Ovary (tissue), 9 donors: Measurements from ENCODE around the gene KIF16B. TPM values are rescaled to one million over a fixed set of nuclear protein-coding genes. Genes with fewer than 3 reads are reported as not detected.

Experiments
- DNase-seq, 5 donors: peaks; one replicate each; pipeline ENCODE4 v3.0.0-alpha.2; 2019 to 2020
- H3K27ac ChIP-seq, 2 donors: fragments of 200-600 bp; one replicate each; pipeline versions ENCODE4 v1.5.1 to v1.8.0; 2019 to 2022
- H3K27me3 ChIP-seq: fragments of 200-600 bp; one replicate; pipeline ENCODE4 v1.8.0; 2022
- H3K36me3 ChIP-seq: fragments of 200-600 bp; sonication (generic); one replicate; pipeline ENCODE4 v1.5.1; 2019
- H3K4me1 ChIP-seq: one replicate; pipeline ENCODE4 v1.8.1; 2013; ENCODE audit warnings: mild to moderate bottlenecking, moderate library complexity; ENCODE audit not compliant: insufficient read depth
- H3K4me3 ChIP-seq: fragments of 200-600 bp; sonication (generic); one replicate; pipeline ENCODE4 v1.5.1; 2017
- H3K9me3 ChIP-seq, 2 donors: fragments of 200-600 bp in 1 of 2; sonication (generic) in 1 of 2; one replicate each; pipeline versions ENCODE4 v1.5.1 to v1.8.1; 2013 to 2019; ENCODE audit warnings: mild to moderate bottlenecking in 1 of 2, moderate library complexity in 1 of 2
- EP300 ChIP-seq: sonication (generic); formaldehyde crosslinking; IDR thresholded peaks from one replicate; pipeline ENCODE4 v1.6.1; 2017; ENCODE audit warnings: antibody characterized with exemption
- POLR2A ChIP-seq: fragments of 450-650 bp; IDR thresholded peaks from one replicate; pipeline ENCODE4 v1.6.1; 2017; ENCODE audit warnings: antibody characterized with exemption, mild to moderate bottlenecking, moderate library complexity
- WGBS, 3 donors: extraction: QIAGEN DNeasy Blood & Tissue Kit in 1 of 3; methylation state at CpG; one replicate each; pipeline versions ENCODE4 v1.1.5 to v1.1.7; 2013 to 2017; 5-methylcytosine and 5-hydroxymethylcytosine counted together
- intact Hi-C, 4 donors: fragments of 100-400 bp; cut with DNase I; formaldehyde crosslinking; loops; one replicate each; pipeline versions ENCODE4 v1.11.0 to v1.15.1; 2022 to 2023
- polyA plus RNA-seq, 2 donors: library from polyadenylated mRNA; stranded (reverse); fragments of 200-250 nt in 1 of 2; fragments of 350-450 nt in 1 of 2; fragmentation: Illumina TruSeq in 1 of 2; extraction: RNeasy Lipid Tissue Mini Kit (QIAGEN cat#74804) in 1 of 2; gene quantifications; one replicate each; pipeline ENCODE4 v1.2.3, GENCODE V29; 2013 to 2014
- total RNA-seq, 7 donors: library from RNA; depleted of rRNA in 2 of 7; stranded (reverse); fragments of >200 nt in 2 of 7; fragmentation: NEBNext Ultra II Directional in 3 of 7; extraction: Animal tissue kit (Norgen Biotek cat#: 25700) in 3 of 7; gene quantifications; one replicate each; pipeline versions ENCODE4 v1.1.0 to v1.2.4, GENCODE V29; 2016 to 2023
- TF ChIP-seq, protein P1 (sequence below), 3 donors: fragments of 450-650 bp in 2 of 3; fragments of 200-600 bp in 1 of 3; IDR thresholded peaks; one replicate each; pipeline versions ENCODE4 v1.5.1 to v1.8.0; 2016 to 2022; ENCODE audit warnings: antibody characterized with exemption in 3 of 3, mild to moderate bottlenecking in 1 of 3
- donor health status: DM: no; HTN: no; CAD: no; lungs with moderate emphysema.
- donor health status: DM: no; HTN: no; CAD: no.
- donor health status: Bipolar disorder and iron deficiency.
- donor health status: DM: yes; HTN: yes; CAD: no.
- donor health status: DM: no; HTN: no; CAD: no.
- donor health status: DM: yes; HTN: yes; CAD: no.

Gene KIF16B
- total and polyA plus RNA-seq, 9 donors, result 10.9 to 28.1 (median 20.2) TPM

DNA sequence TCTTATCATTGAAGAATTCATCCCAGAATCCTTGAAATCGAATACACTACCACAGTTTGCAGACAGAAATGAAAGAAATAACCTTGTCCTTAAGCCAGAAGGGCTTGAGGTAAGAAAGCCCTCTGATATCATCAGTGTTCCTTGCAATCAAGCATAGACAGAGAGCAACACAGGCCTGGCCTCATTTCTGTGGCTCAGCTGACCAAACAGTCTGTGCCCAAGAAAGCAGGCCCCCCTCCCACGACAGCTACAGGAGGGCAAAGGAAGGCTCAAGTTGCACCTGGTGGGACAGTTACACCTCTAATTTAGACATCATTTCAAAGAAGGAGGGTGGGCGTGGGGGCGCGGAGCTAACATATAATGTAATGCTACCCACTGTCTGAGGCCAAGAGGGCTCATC, 21.6 kb downstream of the KIF16B start:
- H3K4me1 ChIP-seq, result peaks cover 10% of the 10 kb centered on the region
- WGBS, 3 donors, result 66 to 83% (median 70%) methylated on average over 5 of the region's 5 CpGs
- H3K27ac ChIP-seq, result no peak overlapping the region
- no peaks in the 10 kb centered on the region for H3K9me3 ChIP-seq
- no peak overlapping the region for H3K4me3 ChIP-seq
- intact Hi-C loops, result no loop called here
- TF ChIP-seq, protein P1, sequence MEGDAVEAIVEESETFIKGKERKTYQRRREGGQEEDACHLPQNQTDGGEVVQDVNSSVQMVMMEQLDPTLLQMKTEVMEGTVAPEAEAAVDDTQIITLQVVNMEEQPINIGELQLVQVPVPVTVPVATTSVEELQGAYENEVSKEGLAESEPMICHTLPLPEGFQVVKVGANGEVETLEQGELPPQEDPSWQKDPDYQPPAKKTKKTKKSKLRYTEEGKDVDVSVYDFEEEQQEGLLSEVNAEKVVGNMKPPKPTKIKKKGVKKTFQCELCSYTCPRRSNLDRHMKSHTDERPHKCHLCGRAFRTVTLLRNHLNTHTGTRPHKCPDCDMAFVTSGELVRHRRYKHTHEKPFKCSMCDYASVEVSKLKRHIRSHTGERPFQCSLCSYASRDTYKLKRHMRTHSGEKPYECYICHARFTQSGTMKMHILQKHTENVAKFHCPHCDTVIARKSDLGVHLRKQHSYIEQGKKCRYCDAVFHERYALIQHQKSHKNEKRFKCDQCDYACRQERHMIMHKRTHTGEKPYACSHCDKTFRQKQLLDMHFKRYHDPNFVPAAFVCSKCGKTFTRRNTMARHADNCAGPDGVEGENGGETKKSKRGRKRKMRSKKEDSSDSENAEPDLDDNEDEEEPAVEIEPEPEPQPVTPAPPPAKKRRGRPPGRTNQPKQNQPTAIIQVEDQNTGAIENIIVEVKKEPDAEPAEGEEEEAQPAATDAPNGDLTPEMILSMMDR (IDR thresholded peaks at IDR 0.05), result no peak
- TF ChIP-seq EP300 (no peak), POLR2A (no peak)
- no peaks in the 10 kb centered on the region for H3K36me3 ChIP-seq
- H3K27me3 ChIP-seq, result no peaks in the 10 kb centered on the region
- DNase-seq, result no peak

DNA sequence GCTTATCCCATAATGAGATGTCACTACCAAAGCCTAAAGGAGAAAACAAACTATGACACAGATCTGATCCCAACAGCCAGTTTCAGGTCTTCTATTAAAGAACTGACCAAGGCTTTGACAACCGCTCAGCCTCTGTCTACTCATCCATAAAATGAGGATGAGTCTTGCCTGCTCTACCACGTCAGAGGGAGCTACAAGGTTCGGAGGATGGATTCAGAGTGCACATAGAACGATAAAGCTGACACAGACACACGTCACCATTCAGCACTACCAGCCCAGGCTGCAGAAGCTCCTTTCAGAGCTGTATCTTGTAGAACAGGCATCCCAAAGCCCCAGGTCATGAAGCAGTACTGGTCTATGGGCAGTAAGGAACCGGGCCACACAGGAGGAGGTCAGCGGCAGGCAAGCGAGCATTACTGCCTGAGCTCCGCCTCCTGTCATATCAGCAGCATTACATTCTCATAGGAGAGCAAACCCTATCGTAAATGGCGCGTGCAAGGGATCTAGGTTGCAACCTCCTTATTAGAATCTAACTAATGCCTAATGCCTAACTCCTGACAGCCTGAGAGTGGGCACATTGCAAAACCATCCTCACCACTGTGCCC, 25.1 kb downstream of the KIF16B start:
- H3K4me3 ChIP-seq, result no peak overlapping the region
- no peak for DNase-seq
- intact Hi-C loops, result no loop called here
- WGBS, 3 donors, result 90 to 96% (median 96%) methylated on average over 12 of the region's 12 CpGs
- no peaks in the 10 kb centered on the region for H3K36me3 ChIP-seq
- H3K9me3 ChIP-seq, result no peaks in the 10 kb centered on the region
- H3K27me3 ChIP-seq, result no peaks in the 10 kb centered on the region
- peaks cover 5% of the 10 kb centered on the region for H3K4me1 ChIP-seq
- TF ChIP-seq, protein P1 (IDR thresholded peaks at IDR 0.05), result no peak
- no peak for TF ChIP-seq EP300
- TF ChIP-seq POLR2A, result no peak
- no peak overlapping the region for H3K27ac ChIP-seq

DNA sequence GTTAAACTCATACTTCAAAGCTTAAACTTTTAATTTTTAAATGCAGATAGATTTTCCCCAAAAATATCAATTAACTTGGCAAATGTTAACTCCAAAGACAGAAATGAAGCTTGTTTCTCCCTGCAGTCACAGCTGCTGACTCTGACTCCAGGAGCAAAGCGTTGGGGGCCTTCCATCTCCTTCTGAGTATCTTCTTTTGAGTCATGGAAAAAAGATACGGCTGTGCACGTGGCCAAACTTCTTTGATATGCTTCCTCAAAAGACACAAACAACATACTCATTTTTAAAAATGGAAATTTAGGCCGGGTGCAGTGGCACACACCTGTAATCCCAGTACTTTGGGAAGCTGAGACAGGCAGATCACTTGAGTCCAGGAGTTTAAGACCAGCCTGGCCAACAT, 28.3 kb downstream of the KIF16B start:
- H3K36me3 ChIP-seq, result no peaks in the 10 kb centered on the region
- no peaks in the 10 kb centered on the region for H3K9me3 ChIP-seq
- H3K4me1 ChIP-seq, result peaks cover 16% of the 10 kb centered on the region
- no peak overlapping the region for H3K27ac ChIP-seq
- H3K27me3 ChIP-seq, result no peaks in the 10 kb centered on the region
- no peak for DNase-seq
- intact Hi-C loops, result no loop called here
- 29 to 42% (median 37%) methylated on average over 4 of the region's 4 CpGs for WGBS, 3 donors
- H3K4me3 ChIP-seq, result no peak overlapping the region
- TF ChIP-seq, protein P1 (IDR thresholded peaks at IDR 0.05), result no peak

DNA sequence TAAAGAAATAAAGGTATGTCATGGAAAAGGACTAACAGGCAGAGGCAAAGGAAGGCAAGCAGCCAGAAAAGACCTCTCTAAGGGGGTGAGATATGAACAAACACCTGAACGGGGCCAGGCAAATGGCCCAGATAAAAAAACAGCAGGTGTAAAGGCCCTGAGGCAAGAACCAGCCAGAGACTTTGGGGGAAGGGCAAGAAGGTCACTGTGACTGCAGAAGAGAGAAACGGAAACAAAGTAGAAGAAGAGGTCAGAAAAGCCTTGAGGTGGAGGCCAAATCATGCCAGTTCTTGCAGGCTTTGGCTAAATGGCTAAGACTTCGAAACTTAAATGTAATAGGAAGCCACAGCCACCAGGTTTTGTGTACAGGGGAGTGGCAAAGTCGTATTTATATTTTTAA, 30.8 kb downstream of the KIF16B start:
- no peak for DNase-seq
- WGBS, 3 donors, result 58 to 71% (median 66%) methylated on average over 4 of the region's 4 CpGs
- TF ChIP-seq EP300 (no peak), POLR2A (no peak)
- TF ChIP-seq, protein P1 (IDR thresholded peaks at IDR 0.05), result no peak
- Histone ChIP-seq H3K27ac (no peak overlapping the region), H3K9me3 (no peaks in the 10 kb centered on the region), H3K36me3 (no peaks in the 10 kb centered on the region), H3K4me3 (no peak overlapping the region), H3K27me3 (no peaks in the 10 kb centered on the region), H3K4me1 (peaks cover 16% of the 10 kb centered on the region)
- intact Hi-C loops, result no loop called here
